ENCODE results near the gene FHIT.

DNA sequence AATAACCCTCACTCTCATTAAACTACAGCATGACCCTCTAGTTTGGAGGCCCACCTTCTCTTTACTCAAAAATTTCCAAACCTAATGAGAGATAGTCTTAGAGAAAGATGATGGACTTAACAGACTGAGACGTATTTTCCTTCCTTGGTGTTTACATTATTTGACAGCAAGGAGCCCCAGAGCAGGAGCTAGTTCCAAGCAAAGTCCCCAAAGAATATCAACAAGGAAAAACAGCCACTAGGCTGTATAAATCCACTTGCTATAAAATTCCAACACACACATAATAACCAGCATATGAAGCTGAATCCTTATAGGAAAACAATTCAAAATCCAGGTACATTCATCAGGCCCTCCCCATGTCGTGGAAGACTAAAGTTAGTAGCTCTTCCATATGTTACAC, 660.0 kb downstream of the FHIT start:
- TF ChIP-seq, protein P1, sequence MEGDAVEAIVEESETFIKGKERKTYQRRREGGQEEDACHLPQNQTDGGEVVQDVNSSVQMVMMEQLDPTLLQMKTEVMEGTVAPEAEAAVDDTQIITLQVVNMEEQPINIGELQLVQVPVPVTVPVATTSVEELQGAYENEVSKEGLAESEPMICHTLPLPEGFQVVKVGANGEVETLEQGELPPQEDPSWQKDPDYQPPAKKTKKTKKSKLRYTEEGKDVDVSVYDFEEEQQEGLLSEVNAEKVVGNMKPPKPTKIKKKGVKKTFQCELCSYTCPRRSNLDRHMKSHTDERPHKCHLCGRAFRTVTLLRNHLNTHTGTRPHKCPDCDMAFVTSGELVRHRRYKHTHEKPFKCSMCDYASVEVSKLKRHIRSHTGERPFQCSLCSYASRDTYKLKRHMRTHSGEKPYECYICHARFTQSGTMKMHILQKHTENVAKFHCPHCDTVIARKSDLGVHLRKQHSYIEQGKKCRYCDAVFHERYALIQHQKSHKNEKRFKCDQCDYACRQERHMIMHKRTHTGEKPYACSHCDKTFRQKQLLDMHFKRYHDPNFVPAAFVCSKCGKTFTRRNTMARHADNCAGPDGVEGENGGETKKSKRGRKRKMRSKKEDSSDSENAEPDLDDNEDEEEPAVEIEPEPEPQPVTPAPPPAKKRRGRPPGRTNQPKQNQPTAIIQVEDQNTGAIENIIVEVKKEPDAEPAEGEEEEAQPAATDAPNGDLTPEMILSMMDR (IDR thresholded peaks at IDR 0.05 in 4 of 5, conservative IDR thresholded peaks at IDR 0.05 in 1 of 5) = no peak
- TF ChIP-seq POLR2A (IDR thresholded peaks at IDR 0.05) = no peak
